ENCODE data around the gene LOXHD1. TPM values are rescaled to one million over a fixed set of nuclear protein-coding genes. Genes with fewer than 3 reads are reported as not detected.

Gene LOXHD1
- total RNA-seq, 4 donors from 2014 or later, result 0.16 TPM; not detected in 3

- in situ Hi-C loops (cut with MboI; ENCODE audit: low pct_ligation_motif_present in 1 of 4, low pct_unique_long_range_greater_than_20kb in 1 of 4, low sequenced_read_pairs in 3 of 4), result no loop called here
These were observed 66.9 kb downstream of the LOXHD1 start for GRCh38 chr18:46590103-46590502.

GRCh38 chr18:46588971-46589660 lies 67.9 kb downstream of the LOXHD1 start:
- intact Hi-C loops (cut with DNase I; ENCODE audit: low total_unique reads) (no loop called here), in situ Hi-C loops (cut with MboI; ENCODE audit: low pct_ligation_motif_present in 1 of 4, low pct_unique_long_range_greater_than_20kb in 1 of 4, low sequenced_read_pairs in 3 of 4) (no loop called here)
- no peaks in the 10 kb centered on the region for H3K9me3 ChIP-seq
- no peak overlapping the region for H3K4me3 ChIP-seq
- WGBS, 2 donors (ENCODE audit: low coverage in 1 of 2), result 56 to 67% methylated on average over 3 to 8 of the region's 8 CpGs
- H3K27me3 ChIP-seq, result no peaks in the 10 kb centered on the region
- TF ChIP-seq CTCF (IDR thresholded peaks at IDR 0.05) (no peak), EP300 (IDR thresholded peaks at IDR 0.05; ENCODE audit: low read depth) (no peak), POLR2AphosphoS5 (IDR thresholded peaks at IDR 0.05) (no peak), POLR2A (IDR thresholded peaks at IDR 0.05) (no peak)
- no peak overlapping the region for H3K27ac ChIP-seq
- H3K36me3 ChIP-seq, result no peaks in the 10 kb centered on the region
- no peak for DNase-seq
- H3K4me1 ChIP-seq, result no peaks in the 10 kb centered on the region

More at GRCh38 chr18:46590103-46590502, 66.9 kb downstream of the LOXHD1 start:
- DNase-seq, result no peak
- Histone ChIP-seq H3K36me3 (no peaks in the 10 kb centered on the region), H3K27ac (no peak overlapping the region), H3K9me3 (no peaks in the 10 kb centered on the region), H3K4me3 (no peak overlapping the region), H3K4me1 (no peaks in the 10 kb centered on the region), H3K27me3 (no peaks in the 10 kb centered on the region)
- WGBS, 2 donors (ENCODE audit: low coverage in 1 of 2), result 53 to 57% methylated on average over 5 to 7 of the region's 7 CpGs
- intact Hi-C loops (cut with DNase I; ENCODE audit: low total_unique reads), result no loop called here
- TF ChIP-seq POLR2A (IDR thresholded peaks at IDR 0.05), result no peak
- no peak for TF ChIP-seq POLR2AphosphoS5 (IDR thresholded peaks at IDR 0.05)
- no peak for TF ChIP-seq EP300 (IDR thresholded peaks at IDR 0.05; ENCODE audit: low read depth)
- no peak for TF ChIP-seq CTCF (IDR thresholded peaks at IDR 0.05)

GRCh38 chr18:46587600-46587999 lies 69.4 kb downstream of the LOXHD1 start:
- Histone ChIP-seq H3K27me3 (no peaks in the 10 kb centered on the region), H3K9me3 (no peaks in the 10 kb centered on the region), H3K36me3 (no peaks in the 10 kb centered on the region), H3K4me3 (no peak overlapping the region), H3K4me1 (no peaks in the 10 kb centered on the region), H3K27ac (no peak overlapping the region)
- in situ Hi-C loops (cut with MboI; ENCODE audit: low pct_ligation_motif_present in 1 of 4, low pct_unique_long_range_greater_than_20kb in 1 of 4, low sequenced_read_pairs in 3 of 4), result no loop called here
- no peak for DNase-seq
- intact Hi-C loops (cut with DNase I; ENCODE audit: low total_unique reads), result no loop called here
- no peak for TF ChIP-seq EP300 (IDR thresholded peaks at IDR 0.05; ENCODE audit: low read depth)
- no peak for TF ChIP-seq POLR2AphosphoS5 (IDR thresholded peaks at IDR 0.05)
- TF ChIP-seq CTCF (IDR thresholded peaks at IDR 0.05), result no peak
- TF ChIP-seq POLR2A (IDR thresholded peaks at IDR 0.05), result no peak
- WGBS, 2 donors (ENCODE audit: low coverage in 1 of 2), result 76 to 77% methylated on average over 3 of the region's 3 CpGs

- Histone ChIP-seq H3K4me3 (no peak overlapping the region), H3K4me1 (no peaks in the 10 kb centered on the region), H3K9me3 (peaks cover 5 to 11% of the 10 kb centered on the region in 2 donors), H3K27me3 (no peaks in the 10 kb centered on the region), H3K36me3 (no peaks in the 10 kb centered on the region), H3K27ac (no peak overlapping the region)
- intact Hi-C loops (cut with DNase I; ENCODE audit: low total_unique reads) (no loop called here), in situ Hi-C loops (cut with MboI; ENCODE audit: low pct_ligation_motif_present in 1 of 4, low pct_unique_long_range_greater_than_20kb in 1 of 4, low sequenced_read_pairs in 3 of 4) (no loop called here)
- no peak for DNase-seq
- WGBS, 2 donors (ENCODE audit: low coverage in 1 of 2), result 82 to 94% methylated on average over 3 of the region's 3 CpGs
- TF ChIP-seq CTCF (IDR thresholded peaks at IDR 0.05), result no peak
- TF ChIP-seq EP300 (IDR thresholded peaks at IDR 0.05; ENCODE audit: low read depth), result no peak
- TF ChIP-seq POLR2A (IDR thresholded peaks at IDR 0.05), result no peak
- TF ChIP-seq POLR2AphosphoS5 (IDR thresholded peaks at IDR 0.05), result no peak
These were observed 73.3 kb downstream of the LOXHD1 start for GRCh38 chr18:46583711-46584110.
